Esophagus (tissue), 2 donors: ENCODE results near the gene TNPO3. TPM values are rescaled to one million over a fixed set of nuclear protein-coding genes. Genes with fewer than 3 reads are reported as not detected.
A peak's percentile ranks its signal among the peaks of the same experiment; 100 is the strongest.

Experiments
- H3K27ac ChIP-seq, 2 donors: one replicate each; pipeline ENCODE4 v1.5.1; 2013; ENCODE audit warnings: low read depth in 2 of 2, mild to moderate bottlenecking in 2 of 2, inconsistent platforms in 1 of 2, low read length in 1 of 2, moderate library complexity in 1 of 2
- H3K27me3 ChIP-seq, 2 donors: one replicate each; pipeline ENCODE4 v1.6.1; 2013; ENCODE audit warnings: low read length in 2 of 2, control low read depth in 1 of 2, mild to moderate bottlenecking in 1 of 2; ENCODE audit not compliant: insufficient read depth in 2 of 2, control insufficient read depth in 1 of 2
- H3K36me3 ChIP-seq, 2 donors: one replicate each; pipeline ENCODE4 v1.6.1; 2013; ENCODE audit warnings: low read length in 1 of 2; ENCODE audit not compliant: control insufficient read depth in 2 of 2, insufficient read depth in 2 of 2
- H3K4me1 ChIP-seq, 2 donors: one replicate each; pipeline ENCODE4 v1.6.1; 2013; ENCODE audit warnings: low read length in 1 of 2; ENCODE audit not compliant: control insufficient read depth in 2 of 2, insufficient read depth in 2 of 2
- H3K4me3 ChIP-seq, 2 donors: one replicate each; pipeline ENCODE4 v1.5.1; 2013; ENCODE audit warnings: low read length in 2 of 2, mild to moderate bottlenecking in 2 of 2, low read depth in 1 of 2, moderate library complexity in 1 of 2
- H3K9me3 ChIP-seq, 2 donors: one replicate each; pipeline ENCODE4 v1.6.1; 2013; ENCODE audit warnings: mild to moderate bottlenecking in 2 of 2, low read depth in 1 of 2, low read length in 1 of 2, moderate library complexity in 1 of 2; ENCODE audit not compliant: control insufficient read depth in 2 of 2, insufficient read depth in 1 of 2
- WGBS, 2 donors: extraction: QIAGEN DNeasy Blood & Tissue Kit; methylation state at CpG; one replicate each; pipeline ENCODE4 v1.1.7; 2013; 5-methylcytosine and 5-hydroxymethylcytosine counted together
- polyA plus RNA-seq, 2 donors: library from polyadenylated mRNA; stranded (reverse); fragments of 200-250 nt; gene quantifications; one replicate each; pipeline ENCODE4 v1.2.3, GENCODE V29; 2013
- donor health status: healthy with polysubstance abuse.
- donor health status: Bipolar disorder and iron deficiency.

The TNPO3 gene
- polyA plus RNA-seq, 2 donors, result 11.6 to 19.9 TPM

DNA sequence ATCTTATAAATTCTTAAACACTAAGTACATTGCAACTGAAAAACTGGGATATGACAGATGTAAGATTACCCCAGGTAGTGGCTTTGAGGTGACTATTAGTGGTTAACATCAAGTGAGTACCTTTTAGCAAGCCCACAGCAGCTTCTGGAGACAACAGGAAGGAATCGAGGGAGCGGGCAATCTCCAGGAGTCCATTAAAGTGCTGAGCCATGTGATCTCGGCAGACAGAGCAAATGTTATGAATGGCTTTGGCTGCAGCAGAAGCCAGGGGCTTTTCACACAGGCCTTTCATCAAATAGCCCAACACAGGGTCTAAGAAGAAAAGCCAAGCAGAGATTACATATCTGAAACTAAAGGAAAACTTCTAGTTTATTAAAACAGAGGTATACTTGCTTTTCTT is 68.3 kb downstream of the TNPO3 start:
- no peak overlapping the region for H3K27ac ChIP-seq
- 87 to 88% methylated on average over 3 of the region's 3 CpGs for WGBS, 2 donors
- peaks cover 3 to 5% of the 10 kb centered on the region in 2 donors for H3K36me3 ChIP-seq
- H3K27me3 ChIP-seq, result no peaks in the 10 kb centered on the region
- H3K4me3 ChIP-seq, result no peak overlapping the region
- H3K4me1 ChIP-seq, result no peaks in the 10 kb centered on the region
- H3K9me3 ChIP-seq, result no peaks in the 10 kb centered on the region

DNA sequence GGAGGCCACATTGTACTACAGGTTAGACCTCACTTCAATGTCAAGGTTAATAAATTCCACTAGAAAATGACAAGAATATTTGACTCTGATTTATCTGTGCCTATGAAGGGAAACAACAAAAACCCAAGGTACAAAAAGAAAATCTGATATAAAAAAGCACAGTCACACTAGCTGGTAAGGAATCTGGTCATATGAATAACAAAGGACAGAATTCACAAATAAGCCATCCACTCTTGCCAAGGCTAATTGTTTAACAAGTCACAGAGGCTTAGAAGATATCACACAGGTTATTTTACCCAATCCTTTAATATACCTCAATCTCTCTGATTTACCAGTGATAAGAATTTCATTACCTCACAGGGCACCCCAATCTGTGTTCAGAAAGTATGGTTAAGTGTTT is 69.3 kb downstream of the TNPO3 start:
- H3K36me3 ChIP-seq, result peaks cover 3 to 5% of the 10 kb centered on the region in 2 donors
- no peaks in the 10 kb centered on the region for H3K9me3 ChIP-seq
- no peak overlapping the region for H3K4me3 ChIP-seq
- no peaks in the 10 kb centered on the region for H3K4me1 ChIP-seq
- no peak overlapping the region for H3K27ac ChIP-seq
- no peaks in the 10 kb centered on the region for H3K27me3 ChIP-seq

DNA sequence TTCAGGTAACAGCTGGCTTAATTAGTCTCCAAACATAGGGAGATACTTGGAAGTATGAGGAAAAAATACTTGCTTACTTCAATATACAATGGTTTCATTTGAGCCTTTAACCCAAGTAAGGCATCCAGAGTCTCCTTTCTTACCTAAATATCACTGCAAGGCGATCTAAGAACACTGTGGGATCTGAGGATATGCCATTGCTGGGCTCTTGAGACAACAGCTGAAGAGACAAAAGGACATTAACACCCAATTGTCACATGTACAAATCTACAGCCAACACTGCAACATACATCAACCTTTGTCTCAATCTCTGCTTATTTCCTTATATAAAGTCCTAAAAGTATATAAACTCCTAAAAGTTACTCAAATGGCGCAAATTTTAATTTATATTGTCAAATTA is 72.8 kb downstream of the TNPO3 start:
- H3K9me3 ChIP-seq, result no peaks in the 10 kb centered on the region

DNA sequence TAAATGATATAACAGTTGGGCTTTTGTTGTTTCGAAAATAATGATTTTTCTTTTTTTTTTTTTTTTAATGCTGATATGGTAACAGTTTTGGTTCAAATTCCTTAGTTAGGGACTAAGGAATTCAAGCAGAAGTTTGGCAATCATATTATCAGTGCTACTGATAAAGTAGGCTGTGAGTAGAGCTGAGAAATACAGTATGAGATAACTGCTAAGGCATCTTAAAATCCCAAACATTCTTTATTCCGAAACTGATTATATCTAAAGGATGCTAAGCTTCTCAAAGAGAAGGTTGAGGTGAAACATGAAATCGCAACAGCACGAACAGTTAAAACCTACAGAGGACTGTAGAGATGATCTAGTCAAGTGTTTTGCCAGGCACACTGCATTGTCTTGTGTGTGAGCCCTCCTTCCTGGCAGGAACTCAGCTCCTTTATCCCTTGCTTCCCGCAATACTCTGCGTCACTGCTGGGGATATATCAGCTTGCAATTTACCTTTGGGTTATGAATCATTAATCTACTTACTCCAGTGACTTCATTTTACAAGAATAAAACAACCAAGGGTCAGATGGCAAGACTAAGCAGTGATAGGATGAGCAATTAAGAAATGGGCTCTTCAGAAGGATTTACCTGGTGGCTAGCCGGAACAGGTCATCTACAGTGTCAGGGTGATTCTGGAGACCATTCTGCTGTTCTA is 80.5 kb downstream of the TNPO3 start:
- Histone ChIP-seq H3K27me3 (no peaks in the 10 kb centered on the region), H3K4me1 (no peaks in the 10 kb centered on the region), H3K36me3 (peaks cover 15 to 17% of the 10 kb centered on the region in 2 donors), H3K9me3 (no peaks in the 10 kb centered on the region), H3K27ac (no peak overlapping the region), H3K4me3 (no peak overlapping the region)
- WGBS, 2 donors, result 84 to 85% methylated on average over 7 of the region's 7 CpGs

More for the DNA sequence above, 72.8 kb downstream of the TNPO3 start:
- WGBS, 2 donors, result 95 to 97% methylated on average over 2 of the region's 2 CpGs
- Histone ChIP-seq H3K4me1 (no peaks in the 10 kb centered on the region), H3K27me3 (no peaks in the 10 kb centered on the region), H3K27ac (no peak overlapping the region), H3K4me3 (no peak overlapping the region), H3K36me3 (peaks cover 9 to 12% of the 10 kb centered on the region in 2 donors)

DNA sequence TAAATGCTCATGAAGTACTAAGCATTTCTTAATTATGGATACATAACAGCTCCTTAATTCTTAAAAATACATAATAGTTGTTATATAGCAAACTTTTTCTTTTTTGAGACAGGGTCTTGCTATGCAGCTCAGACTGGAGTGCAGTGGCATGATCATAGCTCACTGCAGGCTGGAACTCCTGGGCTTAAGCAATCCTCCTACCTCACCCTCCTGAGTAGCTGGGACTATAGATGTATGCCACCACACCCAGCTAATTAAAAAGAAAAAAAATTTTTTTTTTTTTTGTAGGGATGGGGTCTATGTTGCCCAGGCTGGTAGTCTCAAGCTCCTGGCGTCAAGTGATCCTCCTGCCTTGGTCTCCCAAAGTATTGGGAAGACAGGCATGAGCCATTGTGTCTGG is 86.3 kb downstream of the TNPO3 start:
- H3K36me3 ChIP-seq, result peaks cover 11 to 12% of the 10 kb centered on the region in 2 donors

DNA sequence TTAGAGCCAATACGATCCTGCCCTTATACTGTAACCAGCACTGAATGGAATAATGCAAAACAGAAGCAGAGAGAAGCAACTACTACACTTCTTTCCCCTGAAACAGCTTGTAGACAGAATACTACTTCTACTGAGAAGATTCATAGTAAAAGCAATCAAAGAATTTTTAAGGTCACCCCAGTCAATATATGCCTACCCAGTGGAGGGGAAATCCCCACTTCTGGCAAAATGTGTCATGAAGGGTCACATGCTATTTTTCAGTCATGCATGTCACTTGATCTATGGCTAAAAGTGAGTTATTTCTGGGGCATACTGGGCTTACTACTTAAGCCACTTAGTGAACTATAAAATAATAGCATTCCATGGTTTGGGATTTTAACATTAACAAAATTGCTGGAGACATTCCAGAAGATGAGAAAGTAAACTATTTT is 91.6 kb downstream of the TNPO3 start:
- H3K4me1 ChIP-seq, result no peaks in the 10 kb centered on the region
- H3K27ac ChIP-seq, result peak overlapping the region in 1 of 2 donors; percentile 73
- H3K4me3 ChIP-seq, result no peak overlapping the region
- no peaks in the 10 kb centered on the region for H3K27me3 ChIP-seq
- WGBS, 2 donors, result 70 to 74% methylated on average over 1 of the region's 1 CpG
- peaks cover 0 to 5% of the 10 kb centered on the region in 2 donors for H3K36me3 ChIP-seq
- H3K9me3 ChIP-seq, result no peaks in the 10 kb centered on the region

More for the DNA sequence above, 86.3 kb downstream of the TNPO3 start:
- Histone ChIP-seq H3K27ac (no peak overlapping the region), H3K9me3 (no peaks in the 10 kb centered on the region), H3K4me1 (no peaks in the 10 kb centered on the region), H3K27me3 (no peaks in the 10 kb centered on the region), H3K4me3 (no peak overlapping the region)
- WGBS, 2 donors, result 90 to 94% methylated on average over 1 of the region's 1 CpG

DNA sequence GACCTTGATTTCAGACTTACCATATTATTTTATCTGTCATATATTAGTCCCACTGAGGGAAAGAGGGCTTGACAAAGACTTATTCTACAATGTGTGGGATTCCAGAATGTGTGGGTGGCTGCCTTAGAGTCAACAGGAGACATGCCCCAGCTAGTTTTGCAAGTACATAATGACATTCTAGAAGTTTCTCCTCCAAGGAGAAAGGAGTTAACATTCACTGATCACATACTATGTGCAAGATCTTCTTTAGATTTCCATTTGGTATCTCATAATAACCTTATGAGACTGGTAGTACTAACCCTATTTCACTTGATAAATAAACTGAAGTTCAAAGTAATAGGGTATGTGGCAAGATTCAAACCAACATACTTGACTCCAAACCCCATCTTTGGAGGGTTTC is 92.0 kb downstream of the TNPO3 start:
- no peaks in the 10 kb centered on the region for H3K4me1 ChIP-seq
- H3K9me3 ChIP-seq, result no peaks in the 10 kb centered on the region
- H3K36me3 ChIP-seq, result peaks cover 0 to 5% of the 10 kb centered on the region in 2 donors
- H3K4me3 ChIP-seq, result no peak overlapping the region
- H3K27ac ChIP-seq, result peak overlapping the region; percentile 31 to 73
- no peaks in the 10 kb centered on the region for H3K27me3 ChIP-seq

DNA sequence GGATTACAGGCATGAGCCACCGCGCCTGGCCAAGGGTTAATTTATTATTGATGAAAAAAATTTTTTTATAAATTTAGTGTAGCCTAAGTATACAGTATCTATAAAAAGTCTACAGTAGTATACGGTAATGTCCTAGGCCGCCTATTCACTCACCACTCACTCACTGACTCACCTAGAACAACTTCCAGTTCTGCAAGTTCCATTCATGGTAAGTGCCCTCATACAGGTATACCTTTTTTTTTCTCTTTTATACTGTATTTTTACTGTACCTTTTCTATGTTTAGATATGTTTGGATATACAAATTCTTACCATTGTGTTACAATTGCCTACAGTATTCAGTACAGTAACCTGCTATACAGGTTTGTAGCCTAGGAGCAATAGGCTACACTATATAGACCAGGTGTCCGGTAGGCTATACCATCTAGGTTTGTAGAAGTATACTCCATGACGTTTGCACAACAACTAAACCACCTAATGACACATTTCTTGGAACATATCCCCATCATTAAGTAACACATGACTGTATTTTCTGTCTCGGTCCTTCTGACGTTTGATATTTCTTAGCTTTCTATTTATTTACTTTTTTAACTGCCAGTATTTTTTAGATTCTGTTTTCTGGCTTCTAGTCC is 93.8 kb downstream of the TNPO3 start:
- no peaks in the 10 kb centered on the region for H3K4me1 ChIP-seq
- H3K27me3 ChIP-seq, result no peaks in the 10 kb centered on the region
- peaks cover 4 to 7% of the 10 kb centered on the region in 2 donors for H3K36me3 ChIP-seq
- H3K27ac ChIP-seq, result peak overlapping the region; percentile 42 to 88
- no peak overlapping the region for H3K4me3 ChIP-seq
- H3K9me3 ChIP-seq, result no peaks in the 10 kb centered on the region
- 59 to 70% methylated on average over 8 of the region's 8 CpGs for WGBS, 2 donors

DNA sequence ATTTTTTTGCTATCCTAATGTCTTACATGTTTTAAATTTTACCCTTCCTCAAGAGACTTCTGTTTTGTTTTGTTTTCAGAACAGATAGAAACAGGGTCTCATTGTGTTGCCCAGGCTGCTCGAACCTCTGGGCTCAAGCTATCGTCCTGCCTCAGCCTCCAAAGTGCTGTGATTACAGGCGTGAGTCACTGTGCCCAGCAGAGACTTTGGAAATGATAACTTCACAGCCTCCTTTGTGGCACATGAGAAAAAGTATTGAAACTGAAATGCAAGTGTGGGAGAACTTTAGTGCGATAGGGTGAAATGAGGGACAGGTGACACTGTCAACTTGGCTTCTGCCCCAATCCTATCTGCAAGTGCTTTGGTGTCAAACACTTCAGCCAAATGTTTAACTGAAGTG is 95.6 kb downstream of the TNPO3 start:
- H3K4me1 ChIP-seq, result no peaks in the 10 kb centered on the region
- peaks cover 4 to 9% of the 10 kb centered on the region in 2 donors for H3K36me3 ChIP-seq
- H3K4me3 ChIP-seq, result no peak overlapping the region
- H3K27ac ChIP-seq, result no peak overlapping the region
- no peaks in the 10 kb centered on the region for H3K27me3 ChIP-seq
- 89 to 90% methylated on average over 4 of the region's 4 CpGs for WGBS, 2 donors
- H3K9me3 ChIP-seq, result no peaks in the 10 kb centered on the region

DNA sequence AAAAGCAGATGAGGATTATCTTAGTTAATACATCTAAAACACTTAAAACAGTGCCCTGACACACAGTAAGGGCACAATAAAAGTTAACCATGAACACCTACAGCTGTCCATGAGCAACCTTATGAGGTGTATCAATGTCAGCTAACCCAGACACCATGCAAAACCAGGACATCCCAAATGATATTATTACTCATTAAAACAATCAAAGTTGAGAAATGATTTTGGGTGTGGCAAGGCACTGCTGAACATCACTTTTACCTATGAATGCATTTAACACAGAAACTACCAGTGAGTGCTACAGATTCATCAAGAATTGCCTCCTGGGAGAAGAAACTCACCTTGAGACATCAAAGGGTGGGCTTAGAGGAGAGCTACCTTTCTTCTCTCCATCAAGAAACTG is 98.9 kb downstream of the TNPO3 start:
- peaks cover 11 to 13% of the 10 kb centered on the region in 2 donors for H3K36me3 ChIP-seq
- H3K4me3 ChIP-seq, result no peak overlapping the region
- no peaks in the 10 kb centered on the region for H3K27me3 ChIP-seq
- no peaks in the 10 kb centered on the region for H3K9me3 ChIP-seq
- H3K4me1 ChIP-seq, result no peaks in the 10 kb centered on the region
- H3K27ac ChIP-seq, result peak overlapping the region; percentile 16 to 42
